ENCODE measurements around the gene SDK1.

SDK1 gene

GRCh38 chr7:3332308-3332707 lies 31.3 kb downstream of the SDK1 start:
- DNase-seq (ENCODE audit: low spot score) = no peak

- no peak for DNase-seq (ENCODE audit: low spot score)
Measured at GRCh38 chr7:3333861-3334260, 32.8 kb downstream of the SDK1 start.

- no peak for DNase-seq (ENCODE audit: low spot score)
Measured at GRCh38 chr7:3336042-3336665, 35.1 kb downstream of the SDK1 start.

- DNase-seq (ENCODE audit: low spot score) = no peak
Measured at GRCh38 chr7:3338161-3338560, 37.1 kb downstream of the SDK1 start.

- no peak for DNase-seq (ENCODE audit: low spot score)
Measured at GRCh38 chr7:3345699-3346481, 44.8 kb downstream of the SDK1 start.

- DNase-seq (ENCODE audit: low spot score) = no peak
Measured at GRCh38 chr7:3349126-3349525, 48.1 kb downstream of the SDK1 start.

GRCh38 chr7:3356173-3356572 lies 55.1 kb downstream of the SDK1 start:
- no peak for DNase-seq (ENCODE audit: low spot score)

- no peak for DNase-seq (ENCODE audit: low spot score)
Measured at GRCh38 chr7:3358991-3359390, 57.9 kb downstream of the SDK1 start.

GRCh38 chr7:3367261-3367660 lies 66.2 kb downstream of the SDK1 start:
- DNase-seq (ENCODE audit: low spot score) = no peak

GRCh38 chr7:3370068-3370830 lies 69.2 kb downstream of the SDK1 start:
- no peak for DNase-seq (ENCODE audit: low spot score)

- no peak for DNase-seq (ENCODE audit: low spot score)
Measured at GRCh38 chr7:3370921-3371320, 69.9 kb downstream of the SDK1 start.

GRCh38 chr7:3371601-3372000 lies 70.5 kb downstream of the SDK1 start:
- no peak for DNase-seq (ENCODE audit: low spot score)

- no peak for DNase-seq (ENCODE audit: low spot score)
Measured at GRCh38 chr7:3374239-3374638, 73.2 kb downstream of the SDK1 start.

- no peak for DNase-seq (ENCODE audit: low spot score)
Measured at GRCh38 chr7:3378390-3379150, 77.5 kb downstream of the SDK1 start.

GRCh38 chr7:3380034-3380433 lies 79.0 kb downstream of the SDK1 start:
- no peak for DNase-seq (ENCODE audit: low spot score)

- DNase-seq (ENCODE audit: low spot score) = no peak
Measured at GRCh38 chr7:3380886-3381685, 80.0 kb downstream of the SDK1 start.

GRCh38 chr7:3386423-3387190 lies 85.6 kb downstream of the SDK1 start:
- DNase-seq (ENCODE audit: low spot score) = no peak

- DNase-seq (ENCODE audit: low spot score) = no peak
Measured at GRCh38 chr7:3393862-3394261, 92.8 kb downstream of the SDK1 start.

- DNase-seq (ENCODE audit: low spot score) = no peak
Measured at GRCh38 chr7:3397324-3397723, 96.3 kb downstream of the SDK1 start.

- DNase-seq (ENCODE audit: low spot score) = no peak
Measured at GRCh38 chr7:3399858-3400257, 98.8 kb downstream of the SDK1 start.

GRCh38 chr7:3404501-3404900 lies 103.4 kb downstream of the SDK1 start:
- no peak for DNase-seq (ENCODE audit: low spot score)

Measured in hematopoietic multipotent progenitor cell treated with erythropoietin and hydrocortisone succinate and interleukin-3 and kit ligand, for 15 days (in vitro differentiated cells).